Transverse colon (tissue), 4 donors: ENCODE measurements around the gene AGPAT4.

Experiments used
- CTCF ChIP-seq, 5 experiments: fragments of 200-600 bp in 3 of 5; fragments of 450-650 bp in 2 of 5; sonication (generic) in 3 of 5; IDR thresholded peaks; 1 replicate in 2 of 5; 2 replicates in 3 of 5; pipeline ENCODE4 v1.5.1; 2016 to 2017; ENCODE audit warnings: antibody characterized with exemption in 5 of 5, inconsistent platforms in 3 of 5, mild to moderate bottlenecking in 2 of 5, moderate library complexity in 1 of 5
- EP300 ChIP-seq: sonication (generic); formaldehyde crosslinking; IDR thresholded peaks from one replicate; pipeline ENCODE4 v1.6.1; 2017; ENCODE audit warnings: antibody characterized with exemption, low read depth
- POLR2AphosphoS5 ChIP-seq, 3 donors: sonication (generic); formaldehyde crosslinking; IDR thresholded peaks; one replicate each; pipeline ENCODE4 v1.6.1; 2016; ENCODE audit warnings: antibody characterized with exemption in 3 of 3

DNA sequence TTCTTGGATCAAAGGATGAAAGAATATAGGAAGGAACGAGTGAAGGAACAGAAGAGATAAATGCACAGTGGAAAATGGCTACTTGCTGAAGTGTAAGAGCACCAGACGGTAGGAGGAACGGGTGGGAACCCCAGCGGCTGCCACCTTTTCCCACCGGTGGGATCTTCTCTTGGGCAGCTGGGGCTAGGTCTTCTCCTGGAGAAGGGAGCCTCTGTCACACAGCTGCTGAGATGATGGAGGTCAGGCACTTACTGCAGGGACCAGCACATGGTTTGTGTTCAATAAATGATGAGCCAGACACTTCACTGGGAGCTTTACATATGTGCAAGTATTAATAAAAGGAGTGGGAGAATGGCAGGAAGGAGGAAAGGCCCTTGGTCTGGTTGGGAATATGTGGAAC, 123.7 kb downstream of the AGPAT4 start:
- no peak for TF ChIP-seq CTCF (IDR thresholded peaks at IDR 0.05)
- TF ChIP-seq POLR2AphosphoS5 (IDR thresholded peaks at IDR 0.05) = no peak
- no peak for TF ChIP-seq EP300
